Neural cell (in vitro differentiated cells): ENCODE measurements around the gene FSTL1.

Experiments used
- CTCF ChIP-seq: fragments of 450-650 bp; IDR thresholded peaks from 2 replicates; pipeline ENCODE4 v1.5.1; 2014; ENCODE audit warnings: antibody characterized with exemption, mild to moderate bottlenecking, moderate library complexity; ENCODE audit not compliant: poor library complexity, severe bottlenecking
- EP300 ChIP-seq: fragments of 450-650 bp; conservative IDR thresholded peaks from 2 replicates; pipeline ENCODE4 v1.6.1; 2014; ENCODE audit warnings: antibody characterized with exemption, mild to moderate bottlenecking, moderate library complexity; ENCODE audit not compliant: poor library complexity, severe bottlenecking
- EZH2 ChIP-seq: fragments of 200-600, 300-800 bp; shearing (Covaris generic), sonication (generic); IDR thresholded peaks from 2 replicates; pipeline ENCODE4 v1.6.1; 2014; ENCODE audit warnings: antibody characterized with exemption, low read length, borderline replicate concordance, mild to moderate bottlenecking; ENCODE audit not compliant: insufficient read depth, poor library complexity, severe bottlenecking
- REST ChIP-seq: IDR thresholded peaks from 2 replicates; pipeline ENCODE4 v1.6.1; 2012; ENCODE audit warnings: borderline replicate concordance
- TAF1 ChIP-seq: IDR thresholded peaks from 2 replicates; pipeline ENCODE4 v1.6.1; 2012; ENCODE audit warnings: low read depth

- TF ChIP-seq TAF1, result no peak
- no peak for TF ChIP-seq CTCF
- TF ChIP-seq EZH2, result no peak
- no peak for TF ChIP-seq EP300
- TF ChIP-seq REST, result no peak
Observed at GRCh38 chr3:120438216-120438615, 12.6 kb downstream of the FSTL1 start.
